DOHH2 (cell line): ENCODE data around the gene SMG6.

Source experiments
- H3F3A ChIP-seq: fragments of 200-600 bp; sonication (generic), shearing (Covaris generic); 2 replicates; pipeline ENCODE4 v1.6.0; 2016; ENCODE audit warnings: antibody characterized with exemption, mild to moderate bottlenecking; ENCODE audit not compliant: control insufficient read depth, insufficient read depth
- H3K27ac ChIP-seq: fragments of 200-600 bp; sonication (generic); 2 replicates; pipeline ENCODE4 v1.5.1; 2014; ENCODE audit warnings: low read depth, mild to moderate bottlenecking, low read length, moderate library complexity
- H3K27me3 ChIP-seq: fragments of 200-600 bp; sonication (generic); 2 replicates; pipeline ENCODE4 v1.6.1; 2014; ENCODE audit warnings: mild to moderate bottlenecking, low read length, mixed read lengths; ENCODE audit not compliant: control insufficient read depth
- H3K36me3 ChIP-seq: fragments of 200-600 bp; sonication (generic); 2 replicates; pipeline ENCODE4 v1.6.1; 2014; ENCODE audit warnings: mild to moderate bottlenecking, low read length, moderate library complexity, mixed read lengths; ENCODE audit not compliant: control insufficient read depth
- H3K4me1 ChIP-seq: fragments of 200-600 bp; sonication (generic); 2 replicates; pipeline ENCODE4 v1.6.1; 2014; ENCODE audit warnings: mild to moderate bottlenecking, low read length, mixed read lengths; ENCODE audit not compliant: control insufficient read depth
- H3K4me2 ChIP-seq: fragments of 200-600 bp; sonication (generic); 2 replicates; pipeline ENCODE4 v1.6.0; 2014; ENCODE audit warnings: mild to moderate bottlenecking, low read length, moderate library complexity
- H3K4me3 ChIP-seq: fragments of 200-600 bp; sonication (generic); 2 replicates; pipeline ENCODE4 v1.5.1; 2014; ENCODE audit warnings: mild to moderate bottlenecking, low read length, mixed read lengths
- H3K79me2 ChIP-seq: fragments of 200-600 bp; sonication (generic); 2 replicates; pipeline ENCODE4 v1.6.1; 2014; ENCODE audit warnings: mild to moderate bottlenecking, low read length, mixed read lengths; ENCODE audit not compliant: control insufficient read depth
- H3K9me2 ChIP-seq: fragments of 200-600 bp; sonication (generic); replicated peaks from 2 replicates; pipeline ENCODE4 v1.6.1; 2014; ENCODE audit warnings: mild to moderate bottlenecking, low read length, mixed read lengths; ENCODE audit not compliant: control insufficient read depth
- H3K9me3 ChIP-seq: fragments of 200-600 bp; sonication (generic); 2 replicates; pipeline ENCODE4 v1.6.1; 2014; ENCODE audit warnings: antibody characterized with exemption, low read length, mixed read lengths; ENCODE audit not compliant: control insufficient read depth, insufficient read depth
- H4K20me1 ChIP-seq: fragments of 200-600 bp; sonication (generic); 2 replicates; pipeline ENCODE4 v1.6.0; 2014; ENCODE audit warnings: low read depth, mild to moderate bottlenecking, antibody characterized with exemption, low read length, moderate library complexity; ENCODE audit not compliant: control insufficient read depth, insufficient read depth
- EZH2phosphoT487 ChIP-seq: fragments of 200-600 bp; sonication (generic); IDR thresholded peaks from 2 replicates; pipeline ENCODE4 v1.6.1; 2017; ENCODE audit warnings: borderline replicate concordance, mild to moderate bottlenecking, antibody characterized with exemption, low read length, moderate library complexity, mixed read lengths
- TF ChIP-seq, protein P1 (sequence below): fragments of 200-600 bp; sonication (generic); IDR thresholded peaks from one replicate; pipeline ENCODE4 v1.5.1; 2014; ENCODE audit warnings: antibody characterized with exemption, mild to moderate bottlenecking, low read depth, low read length; ENCODE audit not compliant: poor library complexity, severe bottlenecking

SMG6 gene

DNA sequence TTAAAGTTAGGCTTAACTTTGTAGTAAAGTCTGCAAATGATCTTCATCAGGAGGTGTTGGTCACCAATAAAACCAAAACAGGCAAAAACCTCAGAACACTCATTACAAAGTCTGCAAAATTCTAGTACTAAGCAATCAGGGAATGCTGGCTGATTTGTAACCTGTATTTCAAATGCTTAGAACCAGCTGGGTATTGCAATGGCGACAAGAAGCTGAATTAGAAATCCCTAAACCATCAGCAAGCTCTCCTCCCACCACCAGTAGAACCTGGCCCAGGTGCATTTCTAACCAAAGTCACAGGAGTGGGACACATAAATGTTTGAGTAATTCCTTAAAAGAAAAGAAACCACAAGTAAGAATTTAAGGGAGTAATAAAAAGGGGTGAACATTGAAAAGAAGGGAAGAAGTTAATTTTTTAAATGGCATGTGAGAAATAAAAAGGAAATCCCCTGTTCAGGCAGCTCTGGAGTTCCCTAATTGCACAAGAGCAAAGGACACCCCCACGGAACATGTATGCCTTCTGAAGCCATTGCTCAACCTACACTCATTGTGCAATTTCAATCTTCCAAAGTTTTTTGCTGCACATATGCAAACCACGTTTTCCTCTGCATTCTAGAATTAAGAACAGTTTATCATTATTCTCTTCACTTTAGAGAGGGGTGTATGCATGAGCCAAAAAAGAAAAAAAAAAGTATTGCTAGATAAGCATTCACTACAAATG is 145.8 kb downstream of the SMG6 start:
- H3K79me2 ChIP-seq = no peaks in the 10 kb centered on the region
- peaks cover 5% of the 10 kb centered on the region; the same call in 1 of the 2 replicates for H3K36me3 ChIP-seq
- H3K4me2 ChIP-seq = no peak overlapping the region

DNA sequence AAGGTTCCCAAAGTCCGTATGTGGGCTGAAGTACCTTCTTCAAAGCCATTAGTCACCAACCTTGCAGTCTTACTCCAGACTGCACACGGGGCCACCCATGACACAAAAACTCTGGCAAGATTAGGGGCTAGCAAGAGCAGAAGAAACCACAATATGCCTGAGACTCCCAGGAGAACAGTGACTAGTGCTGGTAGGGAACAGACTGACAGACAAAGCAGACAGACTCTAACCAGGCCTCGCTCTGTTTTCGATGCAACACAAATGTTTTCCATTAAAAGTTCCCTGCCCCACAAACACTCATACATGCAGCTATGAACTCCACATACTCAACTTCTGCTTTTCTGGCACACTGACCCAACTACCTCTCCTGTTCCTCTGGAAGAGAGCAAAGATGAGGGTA is 146.5 kb downstream of the SMG6 start:
- TF ChIP-seq, protein P1, sequence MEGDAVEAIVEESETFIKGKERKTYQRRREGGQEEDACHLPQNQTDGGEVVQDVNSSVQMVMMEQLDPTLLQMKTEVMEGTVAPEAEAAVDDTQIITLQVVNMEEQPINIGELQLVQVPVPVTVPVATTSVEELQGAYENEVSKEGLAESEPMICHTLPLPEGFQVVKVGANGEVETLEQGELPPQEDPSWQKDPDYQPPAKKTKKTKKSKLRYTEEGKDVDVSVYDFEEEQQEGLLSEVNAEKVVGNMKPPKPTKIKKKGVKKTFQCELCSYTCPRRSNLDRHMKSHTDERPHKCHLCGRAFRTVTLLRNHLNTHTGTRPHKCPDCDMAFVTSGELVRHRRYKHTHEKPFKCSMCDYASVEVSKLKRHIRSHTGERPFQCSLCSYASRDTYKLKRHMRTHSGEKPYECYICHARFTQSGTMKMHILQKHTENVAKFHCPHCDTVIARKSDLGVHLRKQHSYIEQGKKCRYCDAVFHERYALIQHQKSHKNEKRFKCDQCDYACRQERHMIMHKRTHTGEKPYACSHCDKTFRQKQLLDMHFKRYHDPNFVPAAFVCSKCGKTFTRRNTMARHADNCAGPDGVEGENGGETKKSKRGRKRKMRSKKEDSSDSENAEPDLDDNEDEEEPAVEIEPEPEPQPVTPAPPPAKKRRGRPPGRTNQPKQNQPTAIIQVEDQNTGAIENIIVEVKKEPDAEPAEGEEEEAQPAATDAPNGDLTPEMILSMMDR = no peak
- TF ChIP-seq EZH2phosphoT487 = no peak
- Histone ChIP-seq H3K4me2 (no peak overlapping the region), H3K27ac (no peak overlapping the region), H3K36me3 (peaks cover 5% of the 10 kb centered on the region; the same call in 1 of the 2 replicates), H3K9me2 (no peaks in the 10 kb centered on the region), H3F3A (no peaks in the 10 kb centered on the region), H3K9me3 (no peaks in the 10 kb centered on the region), H3K27me3 (no peaks in the 10 kb centered on the region), H4K20me1 (no peaks in the 10 kb centered on the region), H3K4me3 (no peak overlapping the region), H3K79me2 (no peaks in the 10 kb centered on the region), H3K4me1 (no peaks in the 10 kb centered on the region)

More for the DNA sequence above, 145.8 kb downstream of the SMG6 start:
- Histone ChIP-seq H4K20me1 (no peaks in the 10 kb centered on the region), H3K9me2 (no peaks in the 10 kb centered on the region), H3F3A (no peaks in the 10 kb centered on the region), H3K9me3 (no peaks in the 10 kb centered on the region), H3K27me3 (no peaks in the 10 kb centered on the region), H3K27ac (no peak overlapping the region), H3K4me3 (no peak overlapping the region), H3K4me1 (no peaks in the 10 kb centered on the region)
- TF ChIP-seq, protein P1 = no peak
- no peak for TF ChIP-seq EZH2phosphoT487

DNA sequence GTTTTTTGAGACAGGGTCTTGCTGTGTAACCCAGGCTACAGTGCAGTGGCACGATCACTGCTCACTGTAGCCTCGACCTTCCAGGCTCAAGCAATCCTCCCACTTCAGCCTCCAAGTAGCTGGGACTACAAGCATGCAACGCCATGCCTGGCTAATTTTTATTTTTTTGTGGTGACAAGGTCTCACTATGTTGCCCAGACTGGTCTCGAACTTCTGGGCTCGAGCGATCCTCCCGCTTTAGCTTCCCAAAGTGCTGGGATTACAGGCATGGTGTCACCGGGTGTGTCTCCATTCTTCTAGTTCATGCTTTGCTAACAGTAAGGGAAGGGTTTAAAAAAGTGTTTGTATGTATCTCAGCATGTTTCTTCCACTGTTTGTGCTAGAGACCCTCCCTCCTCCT is 146.9 kb downstream of the SMG6 start:
- TF ChIP-seq EZH2phosphoT487 = no peak
- TF ChIP-seq, protein P1 = no peak
- H3K79me2 ChIP-seq = no peaks in the 10 kb centered on the region
- H3K27ac ChIP-seq = no peak overlapping the region
- H3K9me3 ChIP-seq = no peaks in the 10 kb centered on the region
- H3F3A ChIP-seq = no peaks in the 10 kb centered on the region
- H3K4me1 ChIP-seq = no peaks in the 10 kb centered on the region
- no peak overlapping the region for H3K4me2 ChIP-seq
- H3K4me3 ChIP-seq = no peak overlapping the region
- no peaks in the 10 kb centered on the region for H3K27me3 ChIP-seq
- H4K20me1 ChIP-seq = no peaks in the 10 kb centered on the region
- H3K9me2 ChIP-seq = no peaks in the 10 kb centered on the region
- H3K36me3 ChIP-seq = peaks cover 5% of the 10 kb centered on the region; the same call in 1 of the 2 replicates
